NCI-H1436 (cell line): ENCODE data around the gene PSMC3.

Experiments used
- DNase-seq: peaks from one replicate; lab custom pipeline; 2025; lab: John Stamatoyannopoulos, UW

PSMC3 gene

DNA sequence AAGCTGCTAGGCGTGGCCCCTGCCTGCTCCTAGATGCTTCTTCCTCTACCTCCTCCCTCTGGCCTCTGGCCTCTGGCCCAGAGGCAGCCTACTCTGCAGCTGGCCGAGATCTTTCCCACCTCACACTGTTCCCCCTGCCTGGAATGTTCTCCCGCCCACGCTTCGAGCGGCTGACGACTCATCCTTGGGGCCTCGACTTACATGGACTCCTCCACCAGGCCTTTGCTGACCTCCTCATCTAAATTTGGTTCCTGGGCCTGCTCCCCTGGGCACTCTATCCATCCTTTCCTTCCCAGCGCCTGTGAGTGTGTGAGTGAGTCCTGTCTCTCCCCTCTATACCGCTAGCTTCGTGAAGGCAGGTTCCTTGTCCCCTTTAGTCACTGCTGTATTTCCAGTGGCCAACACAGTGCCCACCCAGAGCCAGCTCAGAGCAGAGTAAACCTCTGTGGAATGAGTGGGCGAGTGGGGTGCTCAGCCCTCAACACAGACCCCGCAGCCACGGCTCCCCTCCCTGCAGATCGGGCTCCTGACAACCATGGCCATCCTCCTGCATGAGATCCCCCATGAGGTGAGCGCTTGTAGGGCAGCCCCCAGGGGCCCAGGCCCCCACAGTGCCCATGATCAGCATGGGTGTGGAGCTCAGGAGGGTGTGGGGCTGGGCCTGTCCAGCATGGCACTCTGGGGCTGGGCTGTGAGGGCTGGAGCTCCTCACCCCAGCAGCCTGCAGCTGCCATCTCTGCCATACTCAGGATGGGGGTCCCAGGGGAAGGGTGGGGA is 12.1 kb downstream of the PSMC3 start:
- DNase-seq: no peak

- no peak for DNase-seq
Measured at GRCh38 chr11:47413351-47413750, 12.9 kb downstream of the PSMC3 start.

DNA sequence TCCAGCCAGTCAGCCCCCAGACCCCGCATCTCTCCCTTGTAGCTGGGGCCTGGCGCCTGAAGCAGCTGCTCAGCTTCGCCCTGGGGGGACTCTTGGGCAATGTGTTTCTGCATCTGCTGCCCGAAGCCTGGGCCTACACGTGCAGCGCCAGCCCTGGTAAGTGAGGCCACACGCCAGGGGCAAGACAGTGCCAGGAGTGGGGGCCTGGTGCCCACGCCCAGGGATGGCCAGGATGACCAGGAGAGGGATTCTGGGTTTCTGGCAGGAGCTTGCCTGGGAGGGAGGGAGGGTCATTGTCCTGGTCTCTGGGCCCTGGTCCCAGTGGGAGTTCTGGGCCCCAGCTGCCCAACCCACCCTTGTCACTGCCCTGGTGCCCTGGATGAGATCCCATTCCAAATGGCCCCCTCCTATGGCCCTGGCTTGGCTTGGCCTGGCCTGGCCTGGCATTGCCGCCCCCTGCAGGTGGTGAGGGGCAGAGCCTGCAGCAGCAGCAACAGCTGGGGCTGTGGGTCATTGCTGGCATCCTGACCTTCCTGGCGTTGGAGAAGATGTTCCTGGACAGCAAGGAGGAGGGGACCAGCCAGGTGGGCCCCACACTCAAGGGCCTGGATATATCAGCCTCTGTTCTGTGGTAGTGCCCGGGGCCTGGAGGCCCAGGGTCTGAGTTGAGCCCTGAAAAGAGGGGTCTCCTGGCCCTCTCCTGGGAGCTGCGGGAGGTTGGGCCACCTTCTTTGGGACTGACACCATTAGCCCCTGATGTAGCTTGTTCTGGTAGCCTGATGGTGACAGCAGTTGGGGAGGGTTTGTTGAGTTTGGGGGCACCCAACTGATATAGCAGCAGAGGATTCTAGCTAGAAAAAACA is 14.1 kb downstream of the PSMC3 start:
- DNase-seq: no peak

DNA sequence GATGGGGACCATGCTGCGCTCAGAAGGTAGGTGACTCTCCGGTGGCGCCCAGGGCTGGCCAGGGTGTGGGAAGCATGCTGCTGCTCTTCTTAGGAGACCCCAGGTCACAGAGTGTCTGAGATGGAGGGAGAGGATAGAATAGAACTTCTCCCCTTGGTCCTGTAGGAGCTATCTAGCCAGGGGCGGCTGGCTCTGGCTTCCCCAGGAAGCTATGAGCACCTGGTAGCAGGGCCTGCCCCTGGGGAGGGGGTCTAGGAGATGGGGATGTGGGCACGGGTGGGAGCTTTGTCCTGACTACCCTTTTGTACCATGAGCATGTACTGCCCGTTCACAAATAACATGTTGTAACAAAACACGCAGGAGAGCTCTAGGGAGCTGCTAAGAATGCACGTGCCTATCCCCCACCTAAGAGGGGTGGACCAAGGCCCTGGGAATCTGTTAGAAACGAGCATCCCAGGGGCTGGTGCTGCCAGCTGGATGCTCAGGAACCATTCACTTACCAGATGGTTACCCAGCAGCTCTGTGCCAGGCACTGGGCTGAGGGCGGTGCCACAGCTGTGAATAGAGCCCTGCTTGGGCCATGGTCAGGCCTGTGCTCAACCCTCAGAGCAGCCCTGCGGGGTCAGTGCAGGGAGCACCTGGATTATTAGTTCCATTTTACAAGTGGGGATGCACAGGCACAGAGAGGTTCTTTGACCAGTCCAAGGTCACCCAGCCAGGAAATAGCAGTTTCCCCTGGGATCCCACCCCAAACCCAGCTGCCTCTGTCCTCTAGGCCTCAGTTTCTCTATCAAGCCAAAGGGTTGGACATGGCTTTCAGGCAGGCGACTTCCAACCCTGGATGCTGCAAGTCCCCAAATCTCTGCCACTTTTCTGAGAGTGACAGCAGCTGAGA is 15.6 kb downstream of the PSMC3 start:
- no peak for DNase-seq

GRCh38 chr11:47409440-47410369 is 16.5 kb downstream of the PSMC3 start:
- DNase-seq: no peak

DNA sequence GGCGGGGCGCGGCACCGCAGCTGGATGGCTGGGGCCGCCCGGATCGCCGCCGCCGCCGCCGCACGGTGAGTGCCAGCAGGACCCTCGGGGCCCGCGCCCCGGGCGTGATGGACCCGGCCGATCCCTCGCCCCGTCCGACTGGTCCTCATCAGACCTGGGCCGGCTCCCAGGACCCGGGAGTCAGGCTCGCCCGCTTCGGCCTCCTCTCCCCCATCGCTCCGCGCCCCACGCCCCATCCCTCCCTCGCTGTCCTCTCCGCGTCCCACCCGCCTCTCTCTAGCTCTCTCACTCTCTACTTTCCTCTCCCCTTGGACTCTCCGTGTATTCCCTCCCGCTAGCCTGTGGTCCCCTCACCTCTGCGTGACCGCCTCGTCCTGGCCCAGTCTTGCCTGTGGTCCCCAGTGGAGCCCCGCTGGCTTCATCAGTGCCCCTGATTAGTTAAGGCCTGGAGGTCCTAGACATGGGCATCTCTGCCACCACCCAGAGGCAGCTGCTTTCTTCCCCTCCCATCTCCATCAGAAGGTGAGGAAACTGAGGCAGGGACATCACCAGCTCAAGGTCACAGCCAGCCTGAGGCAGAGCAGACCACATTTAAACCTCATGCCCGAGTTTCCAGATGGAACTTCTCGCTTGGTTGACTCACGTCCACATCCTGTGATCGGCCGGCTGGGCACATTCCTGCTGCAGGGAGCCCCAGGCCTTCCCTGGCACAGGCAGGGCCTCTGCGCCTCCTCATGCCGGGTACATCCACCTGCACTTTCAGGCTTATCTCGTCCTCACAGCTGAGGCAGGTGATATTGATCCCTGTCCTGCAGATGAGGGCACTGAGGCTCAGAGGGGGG is 17.4 kb downstream of the PSMC3 start:
- DNase-seq: no peak

- DNase-seq: peak; percentile 88
Measured at GRCh38 chr11:47407746-47408590, 18.3 kb downstream of the PSMC3 start, which contains the start of gene SLC39A13. SLC39A13 (plus strand) TSS chr11:47408590; CDS start chr11:47410095, 1,505 bp downstream.

GRCh38 chr11:47406896-47407745 is 19.1 kb downstream of the PSMC3 start:
- DNase-seq: no peak

- no peak for DNase-seq
Measured at GRCh38 chr11:47403571-47403970, 22.7 kb downstream of the PSMC3 start.

DNA sequence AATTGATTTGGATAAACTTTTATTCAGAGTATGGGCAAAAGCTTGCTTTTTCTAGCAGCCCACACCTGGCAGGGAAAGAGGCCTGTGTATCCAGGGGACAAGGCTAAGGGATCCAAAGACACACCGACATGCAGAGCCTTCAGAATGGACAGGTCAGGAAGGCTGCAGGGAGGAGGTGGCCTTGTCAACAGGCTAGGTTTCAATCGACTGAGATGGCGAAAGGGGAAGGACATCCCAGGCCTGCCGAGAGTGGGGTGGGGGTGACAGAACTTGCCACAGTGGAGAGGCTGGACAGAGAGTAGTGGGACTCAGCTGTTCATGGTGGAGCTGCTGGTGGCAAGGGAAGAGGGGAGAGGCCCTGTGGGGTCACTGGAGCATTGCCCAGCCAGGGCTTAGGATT is 23.1 kb downstream of the PSMC3 start:
- no peak for DNase-seq

DNA sequence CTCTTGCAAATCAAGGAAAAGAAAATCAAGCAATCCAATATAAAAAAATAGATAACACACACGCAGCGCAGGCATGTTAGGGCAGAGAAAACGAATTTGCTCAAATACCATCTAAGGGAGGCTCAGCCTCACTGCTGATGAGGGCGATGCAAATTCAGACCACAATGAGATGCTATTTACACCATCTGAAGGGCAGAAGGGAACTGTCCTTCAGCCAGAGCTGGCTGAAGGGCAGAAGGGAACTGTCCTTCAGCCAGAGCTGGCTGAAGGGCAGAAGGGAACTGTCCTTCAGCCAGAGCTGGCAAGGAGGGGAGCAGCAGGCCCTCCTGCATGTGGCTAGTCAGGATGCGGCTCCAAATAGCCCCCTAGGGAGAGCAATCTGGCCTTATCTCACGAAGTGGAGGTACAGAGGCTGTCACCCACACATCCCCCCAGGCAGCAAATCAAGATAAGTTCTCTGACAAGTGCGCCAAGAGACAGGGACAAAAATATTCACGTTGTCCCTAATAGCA is 25.4 kb downstream of the PSMC3 start:
- DNase-seq: no peak

GRCh38 chr11:47399860-47400767 is 26.1 kb downstream of the PSMC3 start:
- no peak for DNase-seq

- no peak for DNase-seq
Measured at GRCh38 chr11:47398551-47398950, 27.7 kb downstream of the PSMC3 start.

GRCh38 chr11:47398011-47398410 is 28.2 kb downstream of the PSMC3 start:
- DNase-seq: no peak

DNA sequence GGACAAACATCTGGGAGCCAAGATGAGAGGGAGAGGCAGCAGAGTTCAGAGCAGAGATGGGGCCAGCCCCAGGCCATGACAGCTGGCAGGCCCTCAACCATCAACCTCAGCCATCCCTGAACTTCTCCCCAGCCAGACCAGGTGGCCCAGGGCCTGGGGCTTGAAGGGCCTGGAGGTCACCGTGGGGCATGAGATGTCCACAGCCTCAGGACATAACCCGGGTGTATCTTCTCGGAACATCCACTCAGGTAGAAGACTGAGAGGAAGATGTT is 30.3 kb downstream of the PSMC3 start:
- no peak for DNase-seq

- no peak for DNase-seq
Measured at GRCh38 chr11:47395223-47396048, 30.8 kb downstream of the PSMC3 start.
